SHP77 (cell line): ENCODE measurements around the gene LARGE1.

ENCODE experiments used
- DNase-seq, 2 experiments: peaks; one replicate each; lab custom pipeline; 2025; lab: John Stamatoyannopoulos, UW

Gene LARGE1

GRCh38 chr22:33227791-33228190 lies 692.5 kb downstream of the LARGE1 start:
- DNase-seq = no peak

- DNase-seq = no peak
Observed at GRCh38 chr22:33224841-33225240, 695.4 kb downstream of the LARGE1 start.
